H4 (cell line): Measurements from ENCODE around the gene SRSF4. TPM values are rescaled to one million over a fixed set of nuclear protein-coding genes. Genes with fewer than 3 reads are reported as not detected.
"Not testable (repeated sequence)": the region's sequence is repeated elsewhere in the genome, so short reads cannot be mapped to it uniquely, and the experiment has no call there.

Experiments
- DNase-seq: peaks from one replicate; pipeline ENCODE4 v3.0.0-alpha.2; 2015; ENCODE audit warnings: low spot score
- total RNA-seq: library from RNA; depleted of rRNA; stranded (reverse); fragments of >200 nt; shearing (Covaris generic); gene quantifications from 2 replicates; pipeline ENCODE4 v1.2.3, GENCODE V29; 2014

The SRSF4 gene
- total RNA-seq, 1 experiment from 2014 or later, result 28.9 TPM

- no peak for DNase-seq
Measured at GRCh38 chr1:29162476-29163138, 19.1 kb downstream of the SRSF4 start.

GRCh38 chr1:29162025-29162424 is 19.7 kb downstream of the SRSF4 start:
- no peak for DNase-seq

GRCh38 chr1:29159773-29160172 is 21.9 kb downstream of the SRSF4 start:
- no peak for DNase-seq

DNA sequence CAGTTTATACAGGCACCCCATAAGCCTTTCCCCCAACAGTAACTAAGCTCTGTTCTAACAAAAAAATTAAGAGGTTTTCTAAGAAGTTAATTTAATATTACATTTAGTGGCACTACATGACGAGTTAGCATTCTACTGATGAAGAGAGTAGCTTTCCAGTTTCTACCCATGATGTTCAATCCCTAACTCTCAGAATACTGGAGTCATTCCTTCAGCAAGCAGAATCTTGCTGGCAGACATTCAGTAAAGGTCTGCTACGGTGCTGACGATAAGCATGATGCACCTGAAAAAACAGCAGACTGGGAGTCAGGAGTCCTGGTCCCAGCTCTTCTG is 24.5 kb downstream of the SRSF4 start:
- no peak for DNase-seq

GRCh38 chr1:29156543-29157268 is 25.0 kb downstream of the SRSF4 start:
- no peak for DNase-seq

GRCh38 chr1:29152046-29152805 is 29.5 kb downstream of the SRSF4 start:
- no peak for DNase-seq

DNA sequence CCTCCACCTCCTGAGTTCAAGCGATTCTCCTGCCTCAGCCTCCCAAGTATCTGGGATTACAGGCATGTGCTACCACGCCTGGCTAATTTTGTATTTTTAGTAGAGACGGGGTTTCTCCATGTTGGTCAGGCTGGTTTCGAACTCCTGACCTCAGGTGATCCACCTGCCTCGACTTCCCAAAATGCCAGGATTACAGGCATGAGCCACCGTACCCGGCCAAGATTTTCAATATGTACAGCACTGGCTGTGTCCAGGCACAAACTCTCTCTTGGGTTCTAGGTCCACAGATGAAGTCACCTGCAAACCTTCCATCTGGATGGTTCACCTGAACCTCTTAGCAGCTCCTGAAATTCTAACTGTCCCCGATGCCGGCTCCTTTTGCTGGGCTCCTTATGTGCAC is 31.4 kb downstream of the SRSF4 start:
- DNase-seq, result not testable (repeated sequence)

GRCh38 chr1:29148656-29149491 is 32.8 kb downstream of the SRSF4 start:
- DNase-seq, result no peak

- no peak for DNase-seq
Measured at GRCh38 chr1:29145739-29146437, 35.8 kb downstream of the SRSF4 start.

- DNase-seq, result no peak
Measured at GRCh38 chr1:29144178-29144577, 37.5 kb downstream of the SRSF4 start.

- DNase-seq, result no peak
Measured at GRCh38 chr1:29142714-29143113, 39.0 kb downstream of the SRSF4 start.

DNA sequence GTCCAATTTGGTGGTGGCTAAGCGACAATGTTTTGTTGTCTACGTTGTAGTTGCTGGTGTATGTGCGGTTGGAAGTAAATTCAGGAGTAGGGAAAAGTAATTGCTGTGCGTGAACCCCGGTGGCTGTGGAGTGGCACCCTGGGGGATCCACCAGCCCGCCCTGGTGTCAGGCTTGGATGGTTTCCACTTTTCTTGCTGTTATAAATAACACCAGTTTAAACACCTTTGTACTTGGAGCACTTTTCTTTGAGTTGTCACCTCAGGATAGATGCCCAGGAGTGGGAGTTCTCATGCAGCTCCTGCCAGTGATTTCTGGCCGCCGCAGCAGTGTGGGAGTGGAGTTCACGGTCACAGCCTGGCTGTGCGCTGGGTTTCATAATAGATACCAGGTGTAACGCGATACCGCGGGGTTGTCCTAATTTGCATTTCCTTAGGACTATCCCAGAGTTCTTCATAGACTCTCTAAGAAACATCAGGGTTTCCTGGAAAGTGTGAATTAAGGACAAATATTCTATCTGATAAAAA is 45.2 kb downstream of the SRSF4 start:
- no peak for DNase-seq

GRCh38 chr1:29134695-29135028 is 47.0 kb downstream of the SRSF4 start:
- DNase-seq, result no peak

GRCh38 chr1:29133861-29134694 is 47.6 kb downstream of the SRSF4 start:
- DNase-seq, result no peak

DNA sequence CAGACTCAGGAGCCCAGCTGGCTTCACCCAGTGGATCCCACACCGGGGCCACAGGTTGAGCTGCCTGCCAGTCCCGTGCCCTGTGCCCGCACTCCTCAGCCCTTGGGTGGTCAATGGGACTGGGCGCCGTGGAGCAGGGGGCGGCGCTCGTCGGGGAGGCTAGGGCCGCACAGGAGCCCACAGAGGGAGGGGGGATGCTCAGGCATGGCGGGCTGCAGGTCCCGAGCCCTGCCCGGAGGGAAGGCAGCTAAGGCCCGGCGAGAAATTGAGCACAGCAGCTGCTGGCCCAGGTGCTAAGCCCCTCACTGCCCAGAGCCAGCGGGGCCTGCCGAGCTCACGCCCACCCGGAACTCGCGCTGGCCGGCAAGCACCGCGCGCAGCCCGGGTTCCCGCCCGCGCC is 50.6 kb downstream of the SRSF4 start:
- not testable (repeated sequence) for DNase-seq

DNA sequence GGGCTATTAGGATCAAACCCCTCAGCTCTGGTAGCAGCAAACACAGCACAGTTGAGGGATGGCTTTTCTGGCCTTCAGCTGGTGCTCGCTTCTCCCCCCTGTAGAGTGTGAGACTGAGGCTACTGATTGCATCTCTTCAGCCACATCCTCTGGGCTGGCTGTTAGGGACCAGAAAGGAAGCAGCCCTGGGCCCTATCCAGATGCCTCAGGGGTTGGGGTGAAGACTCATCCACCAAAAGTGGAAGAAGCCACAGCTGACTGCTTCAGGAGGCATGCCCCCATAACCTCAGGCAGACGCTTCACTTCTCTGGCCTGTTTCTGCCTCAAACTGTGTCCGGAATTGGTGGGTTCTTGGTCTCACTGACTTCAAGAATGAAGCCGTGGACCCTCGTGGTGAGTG is 51.8 kb downstream of the SRSF4 start:
- DNase-seq, result no peak

- no peak for DNase-seq
Measured at GRCh38 chr1:29128739-29129138, 53.0 kb downstream of the SRSF4 start.

GRCh38 chr1:29126198-29126597 is 55.5 kb downstream of the SRSF4 start:
- DNase-seq, result no peak

DNA sequence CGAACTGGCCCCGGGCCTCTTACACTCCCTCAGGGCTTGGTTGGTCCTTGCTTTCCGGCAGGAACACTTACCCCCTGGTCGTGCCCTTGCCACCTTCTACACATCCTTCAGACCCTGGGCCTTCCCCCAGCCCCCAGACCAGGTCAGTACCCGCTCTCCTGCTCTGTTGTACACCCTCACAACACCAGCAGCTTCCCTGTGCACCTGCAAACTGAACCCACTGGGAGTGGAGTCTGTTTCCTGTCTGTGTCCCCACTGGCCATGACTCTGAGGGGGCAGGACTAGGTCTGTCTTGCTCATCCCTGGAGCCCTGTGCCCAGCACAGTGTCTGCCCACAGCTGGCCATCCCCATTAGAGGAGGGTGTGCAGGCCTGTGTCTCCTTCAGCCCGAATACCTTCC is 55.9 kb downstream of the SRSF4 start:
- no peak for DNase-seq

DNA sequence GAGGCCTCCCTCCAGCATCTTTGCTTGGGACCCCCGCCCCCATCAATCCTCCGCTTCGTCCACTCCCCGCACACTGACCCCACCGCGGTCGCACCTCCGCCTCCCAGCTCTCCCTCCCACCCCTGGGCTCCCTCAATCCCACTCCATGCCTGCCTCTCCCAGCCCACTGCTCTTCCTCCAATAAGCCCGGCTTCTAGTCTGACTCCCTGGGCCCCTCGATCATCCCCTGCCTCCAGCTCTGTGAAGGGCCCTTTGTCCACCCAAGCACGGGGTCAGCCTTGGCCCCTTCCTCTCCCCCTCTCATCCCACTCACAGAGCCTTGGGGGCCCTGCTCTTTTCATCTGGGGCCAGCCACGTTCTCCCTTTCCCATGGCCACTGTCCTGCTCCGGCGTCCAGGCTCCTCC is 56.5 kb downstream of the SRSF4 start:
- no peak for DNase-seq
